ENCODE measurements around the gene RBPJ.
"Not testable (repeated sequence)": the region's sequence is repeated elsewhere in the genome, so short reads cannot be mapped to it uniquely, and the experiment has no call there.

The RBPJ gene

GRCh38 chr4:26342328-26343037 is 21.7 kb downstream of the RBPJ start:
- DNase-seq (ENCODE audit: low read depth in 2 of 2): no peak

GRCh38 chr4:26343038-26343398 is 22.2 kb downstream of the RBPJ start:
- DNase-seq (ENCODE audit: low read depth in 2 of 2): no peak

- DNase-seq (ENCODE audit: low read depth in 2 of 2): no peak
These were observed 24.2 kb downstream of the RBPJ start for GRCh38 chr4:26344901-26345564.

- DNase-seq (ENCODE audit: low read depth in 2 of 2): no peak
These were observed 24.7 kb downstream of the RBPJ start for GRCh38 chr4:26345565-26345938.

GRCh38 chr4:26346203-26346620 is 25.4 kb downstream of the RBPJ start:
- no peak for DNase-seq (ENCODE audit: low read depth in 2 of 2)

GRCh38 chr4:26349496-26349895 is 28.7 kb downstream of the RBPJ start:
- DNase-seq (ENCODE audit: low read depth in 2 of 2): no peak

GRCh38 chr4:26351685-26352084 is 30.9 kb downstream of the RBPJ start:
- no peak for DNase-seq (ENCODE audit: low read depth in 2 of 2)

GRCh38 chr4:26354491-26354890 is 33.7 kb downstream of the RBPJ start:
- DNase-seq (ENCODE audit: low read depth in 2 of 2): no peak

- DNase-seq (ENCODE audit: low read depth in 2 of 2): no peak
These were observed 34.7 kb downstream of the RBPJ start for GRCh38 chr4:26355392-26356052.

GRCh38 chr4:26356081-26356501 is 35.3 kb downstream of the RBPJ start:
- DNase-seq (ENCODE audit: low read depth in 2 of 2): no peak

- not testable (repeated sequence) for DNase-seq (ENCODE audit: low read depth in 2 of 2)
These were observed 38.7 kb downstream of the RBPJ start for GRCh38 chr4:26359521-26359920.

GRCh38 chr4:26360273-26360672 is 39.5 kb downstream of the RBPJ start:
- no peak for DNase-seq (ENCODE audit: low read depth in 2 of 2)

GRCh38 chr4:26360864-26361263 is 40.0 kb downstream of the RBPJ start:
- DNase-seq (ENCODE audit: low read depth in 2 of 2): no peak

- DNase-seq (ENCODE audit: low read depth in 2 of 2): no peak
These were observed 40.5 kb downstream of the RBPJ start for GRCh38 chr4:26361297-26361696.

- DNase-seq (ENCODE audit: low read depth in 2 of 2): no peak
These were observed 42.1 kb downstream of the RBPJ start for GRCh38 chr4:26362745-26363439.

- no peak for DNase-seq (ENCODE audit: low read depth in 2 of 2)
These were observed 44.8 kb downstream of the RBPJ start for GRCh38 chr4:26365537-26366150.

- no peak for DNase-seq (ENCODE audit: low read depth in 2 of 2)
These were observed 47.0 kb downstream of the RBPJ start for GRCh38 chr4:26367811-26368210.

GRCh38 chr4:26368685-26369084 is 47.9 kb downstream of the RBPJ start:
- DNase-seq (ENCODE audit: low read depth in 2 of 2): no peak

- DNase-seq (ENCODE audit: low read depth in 2 of 2): no peak
These were observed 48.3 kb downstream of the RBPJ start for GRCh38 chr4:26369132-26369531.

GRCh38 chr4:26369581-26369980 is 48.8 kb downstream of the RBPJ start:
- DNase-seq (ENCODE audit: low read depth in 2 of 2): no peak

GRCh38 chr4:26372076-26372475 is 51.3 kb downstream of the RBPJ start:
- DNase-seq (ENCODE audit: low read depth in 2 of 2): no peak

Measured in stimulated activated CD4-positive, alpha-beta T cell treated with anti-CD3 and anti-CD28 coated beads, Interleukin-15, amount 100 ng/mL, for 48 hours (primary cell).